ENCODE measurements around the gene PRPF6. TPM values are rescaled to one million over a fixed set of nuclear protein-coding genes. Genes with fewer than 3 reads are reported as not detected.
A peak's percentile ranks its signal among the peaks of the same experiment; 100 is the strongest.

The PRPF6 gene
- total RNA-seq, 4 donors from 2014 or later: 28.5 to 73.0 (median 69.6) TPM

DNA sequence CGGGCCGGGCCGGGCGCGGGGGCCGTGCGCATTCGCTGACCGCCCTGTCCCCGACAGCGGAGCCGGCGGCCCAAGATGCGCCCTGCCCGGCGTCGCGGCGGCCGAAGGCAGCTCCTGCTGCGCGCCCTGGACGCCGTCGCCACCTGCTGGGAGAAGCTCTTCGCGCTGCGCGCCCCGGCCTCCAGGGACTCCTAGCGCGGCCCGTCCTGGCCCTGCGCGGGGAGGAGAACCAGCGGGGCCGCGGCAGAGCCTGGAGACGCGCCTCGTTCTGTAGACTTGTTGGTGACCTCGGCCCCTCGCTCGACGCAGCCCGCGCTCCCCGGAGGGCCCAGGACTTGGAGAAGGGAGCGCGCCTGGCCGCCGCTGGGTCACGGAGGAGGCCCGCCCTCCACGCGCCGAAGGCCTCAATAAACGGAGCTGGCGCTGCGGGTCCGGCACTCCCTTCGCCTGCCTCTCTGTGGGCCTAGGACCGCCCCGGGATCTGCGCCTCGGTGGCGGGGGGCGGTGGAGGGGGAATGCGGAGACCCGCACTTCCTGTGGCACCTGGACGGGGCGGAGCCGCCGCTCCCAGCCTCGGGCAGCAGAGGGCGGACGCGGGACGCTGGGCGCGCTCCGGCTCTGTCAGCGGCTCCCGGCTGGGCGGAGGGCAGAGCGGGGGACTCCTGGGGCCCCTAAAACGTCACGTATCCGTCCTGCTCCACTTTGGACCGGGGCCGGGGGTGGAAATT, 57.8 kb downstream of the PRPF6 start:
- intact Hi-C loops (cut with DNase I; ENCODE audit: low total_unique reads): no loop called here
- peaks cover 0 to 22% of the 10 kb centered on the region in 2 donors for H3K4me1 ChIP-seq

DNA sequence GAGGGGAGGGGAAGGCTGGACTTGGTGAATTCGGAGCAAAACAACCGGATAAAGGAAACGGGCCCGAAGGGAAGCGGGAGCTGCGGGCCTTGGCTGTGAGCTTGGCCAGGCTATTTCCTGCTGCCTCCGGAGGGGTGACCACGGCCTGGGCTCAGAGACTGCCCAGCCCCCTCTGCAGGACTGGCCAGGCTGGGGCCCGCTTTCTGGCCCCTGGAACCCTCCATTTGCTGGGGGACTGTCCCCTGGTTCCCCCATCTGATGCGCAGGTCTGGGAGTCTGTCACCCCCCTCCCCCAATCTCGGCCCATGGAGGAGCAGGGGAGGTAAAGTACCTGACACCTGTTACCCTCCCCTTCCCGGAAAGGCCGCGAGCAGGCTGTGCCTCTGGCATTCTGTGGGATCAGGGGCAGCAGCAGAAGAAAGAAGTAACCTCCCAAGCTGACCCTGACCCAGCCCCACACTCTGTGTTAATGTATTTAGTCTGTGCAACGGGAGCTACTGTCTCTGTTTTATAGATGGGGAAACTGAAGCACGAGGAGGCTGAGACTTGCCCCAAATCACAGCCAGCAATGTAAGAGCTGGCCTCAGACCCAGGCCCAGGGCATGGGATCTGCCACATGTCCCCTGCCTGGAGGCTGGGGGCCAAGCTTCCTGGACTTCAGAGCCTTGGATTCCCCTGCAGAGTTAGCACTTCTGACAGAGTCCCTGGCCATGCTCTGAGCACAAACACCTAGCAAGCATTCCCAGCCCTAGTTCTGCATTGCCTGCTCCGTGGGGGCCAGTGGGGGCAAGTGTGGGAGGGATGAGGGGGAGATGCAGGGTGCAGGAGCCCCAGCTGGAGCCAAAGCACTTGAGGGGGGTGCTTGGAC, 58.6 kb downstream of the PRPF6 start:
- Histone ChIP-seq H3K27me3 (peaks cover 0 to 42% of the 10 kb centered on the region in 2 donors), H3K4me1 (peaks cover 0 to 22% of the 10 kb centered on the region in 2 donors), H3K27ac (no peak overlapping the region), H3K4me3 (peak overlapping the region in 1 of 2 donors; percentile 20), H3K36me3 (no peaks in the 10 kb centered on the region), H3K9me3 (no peaks in the 10 kb centered on the region)
- DNase-seq: no peak
- intact Hi-C loops (cut with DNase I; ENCODE audit: low total_unique reads): no loop called here
- TF ChIP-seq POLR2A (IDR thresholded peaks at IDR 0.05): no peak
- TF ChIP-seq, protein P1, sequence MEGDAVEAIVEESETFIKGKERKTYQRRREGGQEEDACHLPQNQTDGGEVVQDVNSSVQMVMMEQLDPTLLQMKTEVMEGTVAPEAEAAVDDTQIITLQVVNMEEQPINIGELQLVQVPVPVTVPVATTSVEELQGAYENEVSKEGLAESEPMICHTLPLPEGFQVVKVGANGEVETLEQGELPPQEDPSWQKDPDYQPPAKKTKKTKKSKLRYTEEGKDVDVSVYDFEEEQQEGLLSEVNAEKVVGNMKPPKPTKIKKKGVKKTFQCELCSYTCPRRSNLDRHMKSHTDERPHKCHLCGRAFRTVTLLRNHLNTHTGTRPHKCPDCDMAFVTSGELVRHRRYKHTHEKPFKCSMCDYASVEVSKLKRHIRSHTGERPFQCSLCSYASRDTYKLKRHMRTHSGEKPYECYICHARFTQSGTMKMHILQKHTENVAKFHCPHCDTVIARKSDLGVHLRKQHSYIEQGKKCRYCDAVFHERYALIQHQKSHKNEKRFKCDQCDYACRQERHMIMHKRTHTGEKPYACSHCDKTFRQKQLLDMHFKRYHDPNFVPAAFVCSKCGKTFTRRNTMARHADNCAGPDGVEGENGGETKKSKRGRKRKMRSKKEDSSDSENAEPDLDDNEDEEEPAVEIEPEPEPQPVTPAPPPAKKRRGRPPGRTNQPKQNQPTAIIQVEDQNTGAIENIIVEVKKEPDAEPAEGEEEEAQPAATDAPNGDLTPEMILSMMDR (IDR thresholded peaks at IDR 0.05): no peak

More for the DNA sequence above, 57.8 kb downstream of the PRPF6 start:
- H3K4me3 ChIP-seq: peak overlapping the region; percentile 20 to 23
- TF ChIP-seq POLR2A (IDR thresholded peaks at IDR 0.05): peak in 1 of 2 donors; percentile 11
- TF ChIP-seq, protein P1 (IDR thresholded peaks at IDR 0.05): peak; percentile 60 to 74 (median 65)
- H3K27me3 ChIP-seq: peaks cover 0 to 42% of the 10 kb centered on the region in 2 donors
- no peaks in the 10 kb centered on the region for H3K36me3 ChIP-seq
- DNase-seq: peak; percentile 62 to 76
- no peaks in the 10 kb centered on the region for H3K9me3 ChIP-seq
- peak overlapping the region in 1 of 2 donors; percentile 21 for H3K27ac ChIP-seq

DNA sequence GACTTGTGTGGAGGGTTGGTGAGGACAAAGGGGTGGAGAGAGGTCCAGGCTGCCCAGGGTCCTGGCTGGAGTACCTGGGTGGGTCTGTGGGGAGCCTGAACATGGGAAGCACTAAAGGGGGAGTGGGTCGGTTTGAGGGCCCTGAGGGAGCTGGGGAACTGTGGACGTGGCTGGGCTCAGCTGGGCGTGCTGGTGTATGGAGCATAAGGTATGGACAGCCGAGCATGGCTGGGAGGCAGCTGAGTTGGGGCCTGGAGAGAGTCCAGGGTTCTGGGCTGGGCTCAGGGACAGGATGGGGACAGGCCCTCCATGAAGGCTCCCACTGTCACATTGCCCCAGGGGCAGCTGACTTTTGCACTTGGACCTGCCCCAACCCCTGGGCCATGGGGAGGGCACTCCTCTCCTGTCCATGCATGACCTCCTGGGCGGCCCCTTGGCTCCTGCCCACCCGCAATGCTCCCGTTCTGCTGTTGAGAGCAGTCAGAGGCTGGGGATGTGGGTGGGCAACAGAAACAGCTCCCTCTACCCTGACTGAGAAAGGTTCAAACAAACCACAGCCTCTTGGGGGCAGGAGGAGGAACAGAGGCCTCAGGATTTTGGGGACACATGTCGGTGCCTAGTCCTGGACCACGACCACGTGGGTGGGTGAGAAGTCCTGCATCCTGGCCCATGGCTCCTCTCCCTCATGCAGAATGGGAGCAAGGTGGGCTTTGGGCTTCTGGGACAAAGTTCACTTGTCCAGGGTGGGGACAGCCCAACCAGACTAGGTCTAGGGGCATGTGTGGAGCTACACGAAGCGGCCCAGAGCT, 59.5 kb downstream of the PRPF6 start:
- DNase-seq: no peak
- Histone ChIP-seq H3K4me1 (peaks cover 0 to 22% of the 10 kb centered on the region in 2 donors), H3K4me3 (no peak overlapping the region), H3K27ac (no peak overlapping the region), H3K9me3 (no peaks in the 10 kb centered on the region), H3K36me3 (no peaks in the 10 kb centered on the region), H3K27me3 (peaks cover 0 to 42% of the 10 kb centered on the region in 2 donors)
- TF ChIP-seq, protein P1 (IDR thresholded peaks at IDR 0.05): no peak
- no peak for TF ChIP-seq POLR2A (IDR thresholded peaks at IDR 0.05)
- intact Hi-C loops (cut with DNase I; ENCODE audit: low total_unique reads): no loop called here

DNA sequence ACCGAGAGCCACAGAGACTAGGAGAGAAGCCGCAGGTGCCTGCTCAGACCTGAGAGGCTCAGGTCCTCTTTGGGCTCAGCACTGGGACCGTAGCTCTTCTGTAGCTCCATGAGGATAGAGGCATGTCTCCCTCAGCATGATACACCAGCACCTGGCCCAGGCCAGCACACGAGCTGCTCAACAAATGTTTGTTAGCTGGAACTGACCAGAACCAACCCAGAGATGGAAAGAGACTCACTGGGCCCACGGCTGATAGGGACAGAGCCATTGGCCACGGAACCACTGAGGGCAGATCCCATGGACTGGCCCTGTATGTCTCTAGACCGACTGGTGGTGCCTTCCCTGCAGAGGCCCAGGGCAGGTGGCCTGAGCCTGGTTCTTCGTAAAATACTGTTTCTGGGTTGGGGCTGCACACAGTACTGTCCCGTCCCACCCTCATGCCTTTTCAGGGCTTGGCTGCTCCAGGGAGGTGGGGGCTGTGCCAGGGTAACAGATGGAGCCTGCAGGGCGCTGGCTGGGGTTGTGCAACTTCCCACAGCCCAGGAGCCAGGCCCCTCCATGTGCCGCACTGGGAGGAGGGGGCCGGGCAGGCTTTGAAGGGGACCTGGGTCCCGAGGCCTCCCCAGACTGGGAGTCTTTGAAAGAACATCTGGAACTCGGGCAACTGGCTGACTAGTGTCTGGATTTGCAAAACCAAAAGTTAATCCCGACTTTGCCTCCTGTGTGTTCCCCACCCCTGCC, 60.3 kb downstream of the PRPF6 start:
- TF ChIP-seq POLR2A (IDR thresholded peaks at IDR 0.05): no peak
- TF ChIP-seq, protein P1 (IDR thresholded peaks at IDR 0.05): no peak
- H3K9me3 ChIP-seq: no peaks in the 10 kb centered on the region
- peak overlapping the region; percentile 35 to 61 for H3K27ac ChIP-seq

More for the DNA sequence above, 60.3 kb downstream of the PRPF6 start:
- Histone ChIP-seq H3K36me3 (no peaks in the 10 kb centered on the region), H3K4me3 (no peak overlapping the region), H3K27me3 (peaks cover 0 to 42% of the 10 kb centered on the region in 2 donors), H3K4me1 (peaks cover 0 to 22% of the 10 kb centered on the region in 2 donors)
- DNase-seq: no peak
- intact Hi-C loops (cut with DNase I; ENCODE audit: low total_unique reads): no loop called here
